Measurements from ENCODE around the gene TOE1.
"Not testable (repeated sequence)": the region's sequence is repeated elsewhere in the genome, so short reads cannot be mapped to it uniquely, and the experiment has no call there.

Gene TOE1

DNA sequence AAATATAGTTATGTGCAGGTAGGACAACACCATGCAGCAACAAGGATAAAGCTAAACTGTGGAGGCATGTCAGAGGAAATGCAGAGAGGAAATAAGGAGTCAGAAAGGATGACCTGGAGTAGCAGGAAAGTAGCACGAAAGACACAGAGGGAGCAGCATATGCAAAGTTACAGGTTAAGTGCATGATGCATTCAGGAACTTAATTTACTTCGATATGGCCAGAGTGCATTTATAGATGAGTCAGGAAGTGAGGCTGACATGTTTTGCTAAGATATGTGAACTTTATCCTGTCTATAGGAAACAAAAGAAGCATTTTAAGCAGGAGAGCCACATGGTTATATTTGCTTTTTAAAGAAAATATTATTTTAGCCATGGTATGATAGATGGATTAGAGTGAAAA lies 15.7 kb downstream of the TOE1 start:
- no peak for DNase-seq (ENCODE audit: low spot score)

DNA sequence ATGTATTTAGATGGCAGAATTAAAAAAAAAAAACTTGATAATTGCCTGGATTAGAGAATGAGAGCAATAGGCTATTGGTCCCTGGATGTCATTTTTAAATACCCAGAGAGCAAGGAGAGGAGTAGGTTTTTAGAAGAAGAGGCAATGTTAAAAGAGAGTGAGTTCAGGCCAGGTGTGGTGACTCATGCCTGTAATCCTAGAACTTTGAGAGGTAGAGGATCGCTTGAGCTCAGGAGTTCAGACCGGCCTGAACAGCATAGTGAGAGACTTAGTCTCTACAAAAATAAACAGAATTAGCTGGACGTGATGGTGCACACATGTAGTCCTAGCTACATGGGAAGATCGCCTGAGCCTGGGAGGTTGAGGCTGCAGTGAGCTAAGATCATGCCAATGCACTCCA lies 16.2 kb downstream of the TOE1 start:
- no peak for DNase-seq (ENCODE audit: low spot score)

DNA sequence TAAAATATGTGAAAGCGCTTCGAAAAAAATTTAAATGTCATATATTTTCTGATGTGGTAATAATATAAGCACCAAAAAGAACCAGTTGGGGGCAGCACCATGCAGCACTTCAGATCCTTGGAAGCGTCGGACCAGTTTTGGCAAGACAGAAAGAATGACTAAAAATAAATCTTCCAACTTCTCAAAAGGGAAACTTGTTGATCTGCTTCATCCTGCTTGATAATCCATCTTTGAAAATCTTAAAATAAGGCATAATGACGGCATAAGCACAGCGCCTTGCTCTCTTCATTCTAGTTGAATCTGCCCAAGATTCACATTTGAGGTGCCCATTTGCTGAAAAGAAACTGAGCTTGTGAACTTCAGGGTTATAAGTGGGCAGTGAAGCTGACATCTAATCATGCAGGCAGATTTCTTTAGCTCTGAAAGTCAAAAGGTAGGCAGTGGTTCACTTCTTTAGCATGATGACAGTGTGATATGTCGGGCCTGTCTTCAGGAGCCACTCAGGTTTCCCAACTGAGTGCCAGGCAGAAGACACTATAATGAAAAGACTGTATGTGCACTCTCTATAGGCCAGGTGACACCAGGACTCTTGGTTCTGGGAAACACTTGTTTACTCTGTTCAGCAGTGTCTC lies 20.0 kb downstream of the TOE1 start:
- DNase-seq (ENCODE audit: low spot score) = no peak

DNA sequence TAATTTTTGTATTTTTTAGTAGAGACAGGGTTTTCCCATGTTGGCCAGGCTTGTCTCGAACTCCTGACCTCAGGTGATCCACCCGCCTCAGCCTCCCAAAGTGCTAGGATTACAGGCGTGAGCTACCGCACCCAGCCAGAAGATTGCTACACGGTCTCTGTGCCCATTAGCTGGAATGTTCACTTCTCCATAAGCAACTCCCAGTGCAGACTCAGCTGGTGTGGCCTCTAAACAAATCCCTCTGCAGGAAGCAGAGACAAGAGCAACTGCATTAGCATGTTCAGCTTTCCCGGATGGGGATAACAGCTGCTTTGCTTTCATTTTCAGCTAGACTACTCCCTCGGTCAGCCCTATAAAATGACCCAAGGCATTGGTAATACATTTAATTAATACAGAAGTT lies 21.0 kb downstream of the TOE1 start:
- DNase-seq (ENCODE audit: low spot score) = peak; percentile 64

DNA sequence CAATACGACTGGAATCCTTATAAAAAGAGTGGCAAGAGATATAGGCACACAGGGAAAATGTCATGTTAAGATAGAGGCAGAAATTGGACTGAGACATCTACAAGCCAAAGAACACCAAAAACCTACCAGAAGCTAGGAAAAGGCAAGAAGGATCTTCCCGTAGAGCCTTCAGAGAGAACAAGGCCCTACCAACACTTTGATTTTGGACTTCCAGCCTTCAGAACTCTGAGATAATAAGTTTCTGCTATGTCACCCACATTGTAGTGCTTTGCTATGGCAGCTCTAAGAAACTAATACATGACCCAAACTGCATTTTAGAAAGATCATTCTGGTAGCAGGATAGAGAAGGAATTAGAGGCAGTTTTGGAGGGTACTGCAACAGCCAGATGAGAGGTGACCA lies 24.3 kb downstream of the TOE1 start:
- DNase-seq (ENCODE audit: low spot score) = no peak

DNA sequence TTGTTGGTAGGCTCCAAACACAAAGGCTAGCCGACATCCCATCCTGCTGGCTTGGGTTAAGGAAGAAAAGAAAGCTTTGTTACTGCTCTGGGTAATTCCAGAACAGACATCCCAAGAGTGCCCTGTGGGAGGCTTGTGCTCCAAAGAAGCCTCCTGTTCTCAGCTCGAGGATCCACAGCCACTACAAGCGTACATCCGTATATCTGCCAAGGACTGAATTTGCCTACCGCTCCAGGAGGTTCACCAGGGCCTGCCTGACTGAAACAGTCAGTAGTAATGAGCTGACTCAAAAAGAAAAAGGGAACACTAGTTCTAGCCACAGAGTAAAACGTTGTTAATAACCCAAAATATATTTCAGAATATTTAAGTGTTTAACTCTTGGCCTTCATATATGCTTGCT lies 25.1 kb downstream of the TOE1 start:
- DNase-seq (ENCODE audit: low spot score) = no peak

DNA sequence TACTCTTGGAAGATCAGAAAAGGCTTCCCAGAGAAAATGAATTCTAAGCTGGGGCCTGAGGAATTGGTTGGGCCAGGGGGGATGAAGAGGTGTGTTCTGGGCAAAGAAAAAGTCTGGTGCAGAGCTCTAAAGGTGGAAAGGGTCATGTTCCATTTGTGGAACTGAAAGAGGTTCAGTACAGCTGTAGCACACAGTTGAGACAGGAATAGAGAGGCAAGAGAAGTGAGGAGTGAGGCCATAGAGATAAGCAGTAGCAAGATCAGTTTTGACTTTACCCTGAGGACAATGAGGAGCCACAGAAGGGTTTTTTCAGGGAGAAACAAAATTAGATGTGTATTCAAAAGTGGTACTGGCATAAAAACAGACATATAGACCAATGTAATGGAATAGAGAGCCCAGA lies 30.6 kb downstream of the TOE1 start:
- no peak for DNase-seq (ENCODE audit: low spot score)

DNA sequence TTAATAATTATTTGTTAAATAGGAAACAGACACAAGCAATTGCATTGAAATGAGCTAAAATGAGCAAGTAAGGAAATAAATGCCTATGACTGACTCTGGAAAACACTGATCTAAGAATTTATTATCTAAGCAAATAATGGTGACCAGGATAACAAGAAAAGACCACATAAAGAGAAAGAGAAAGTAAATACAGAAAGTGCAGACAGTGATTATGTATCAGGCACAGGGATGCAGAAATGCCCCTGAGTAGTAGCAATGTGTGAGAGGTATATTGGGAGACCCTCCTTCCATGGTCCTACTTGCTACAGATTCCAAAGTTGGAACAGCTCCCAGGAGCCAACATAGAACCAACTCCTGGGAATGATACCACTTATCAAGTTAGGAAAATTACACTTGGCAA lies 33.6 kb downstream of the TOE1 start:
- no peak for DNase-seq (ENCODE audit: low spot score)

DNA sequence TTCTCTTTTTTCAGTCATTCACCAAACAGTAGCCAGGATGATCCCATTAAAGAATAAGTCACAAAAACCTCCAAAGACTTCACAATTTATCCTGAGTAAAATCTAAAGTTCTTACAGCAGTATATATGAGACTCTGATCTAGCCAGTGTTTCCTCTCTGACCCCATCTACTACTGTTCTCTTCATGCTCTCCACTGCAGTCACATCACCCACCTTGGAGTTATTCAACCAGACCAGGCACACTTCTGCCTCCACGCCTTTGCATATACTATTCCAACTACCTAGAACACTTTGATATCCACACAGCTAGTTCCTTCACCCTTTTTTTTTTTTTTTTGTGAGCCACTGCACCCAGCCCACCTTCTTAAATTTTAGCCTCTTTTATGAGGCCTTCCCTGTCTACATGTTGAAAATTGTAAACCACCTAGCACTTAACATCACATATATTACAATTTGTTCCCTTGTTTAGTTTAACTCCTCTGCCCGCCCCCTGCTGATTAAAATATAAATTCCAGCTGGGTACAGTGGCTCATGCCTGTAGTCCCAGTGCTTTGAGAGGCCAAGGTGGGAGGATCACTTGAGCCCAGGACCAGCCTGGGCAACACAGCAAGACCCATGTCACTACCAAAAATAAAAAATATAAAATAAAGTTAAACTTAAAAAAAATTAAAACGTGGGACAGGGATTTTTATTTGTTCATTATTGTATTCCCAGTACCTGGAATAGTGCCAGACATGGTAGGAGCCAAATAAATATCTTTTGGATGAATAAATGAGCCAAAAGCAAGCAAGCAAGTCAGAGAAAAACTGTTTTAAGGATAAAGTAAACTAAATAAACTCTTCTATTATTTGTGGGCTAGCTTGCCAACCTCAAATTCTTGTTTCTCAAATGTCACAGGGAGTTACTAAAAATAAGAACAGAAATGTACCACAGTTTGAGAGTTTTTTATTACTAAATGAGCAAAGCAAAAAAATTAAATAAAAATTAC lies 35.4 kb downstream of the TOE1 start:
- peak; percentile 9 for DNase-seq (ENCODE audit: low spot score)

DNA sequence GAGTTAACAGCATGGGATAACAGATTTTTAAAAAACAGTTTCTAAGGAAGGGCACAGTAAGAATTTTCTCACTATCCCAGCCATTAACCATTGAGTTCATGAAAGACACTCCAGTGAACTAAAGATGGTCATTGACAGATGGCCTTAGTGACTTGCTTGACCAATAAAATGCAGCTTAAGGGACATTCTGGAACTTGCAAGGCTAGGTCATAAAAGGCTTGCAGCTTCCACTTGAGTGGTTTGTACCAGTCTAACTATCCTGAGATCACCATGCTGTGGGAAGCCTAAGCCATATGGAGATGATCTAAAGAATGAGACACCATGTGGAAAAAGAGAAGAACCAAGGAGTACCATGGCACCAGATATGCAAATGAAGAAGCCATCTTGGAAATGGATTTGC lies 38.2 kb downstream of the TOE1 start:
- no peak for DNase-seq (ENCODE audit: low spot score)

DNA sequence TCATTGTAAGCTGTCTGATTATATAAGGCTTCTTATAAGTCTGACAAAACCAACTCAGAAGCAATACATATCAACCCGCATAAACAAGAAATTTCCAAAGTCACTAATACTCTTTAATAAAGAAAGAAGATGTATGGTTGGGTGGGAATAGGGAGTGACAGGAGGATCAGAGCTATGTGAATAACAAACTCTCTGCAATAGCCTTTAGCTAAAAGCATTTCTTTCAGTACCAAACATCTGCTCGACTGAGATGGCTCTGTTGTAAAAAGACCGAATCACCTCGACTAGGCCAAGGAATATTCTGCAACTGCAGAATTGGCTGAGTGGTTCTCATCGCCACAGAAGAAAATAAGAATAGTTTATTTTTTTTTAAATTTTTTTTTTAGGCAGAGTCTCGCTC lies 39.6 kb downstream of the TOE1 start:
- DNase-seq (ENCODE audit: low spot score) = no peak

DNA sequence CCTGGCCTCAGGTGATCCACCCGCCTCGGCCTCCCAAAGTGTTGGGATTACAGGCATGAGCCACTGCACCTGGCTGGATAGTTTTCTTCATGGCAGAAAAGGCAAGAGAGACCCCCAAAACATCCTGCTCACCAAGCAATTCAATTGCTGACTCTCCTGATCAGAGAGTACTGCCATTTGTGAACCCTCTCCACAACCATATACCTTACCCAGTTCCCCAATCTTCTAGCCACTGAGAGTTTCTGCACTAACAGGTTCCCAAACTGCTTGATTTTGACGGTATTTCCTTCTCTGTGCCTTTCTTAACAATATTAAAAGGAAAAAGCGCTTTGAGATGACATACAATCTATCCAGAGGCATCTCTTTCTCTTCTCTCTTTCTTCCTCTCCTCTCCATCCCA lies 40.2 kb downstream of the TOE1 start:
- DNase-seq (ENCODE audit: low spot score) = no peak

DNA sequence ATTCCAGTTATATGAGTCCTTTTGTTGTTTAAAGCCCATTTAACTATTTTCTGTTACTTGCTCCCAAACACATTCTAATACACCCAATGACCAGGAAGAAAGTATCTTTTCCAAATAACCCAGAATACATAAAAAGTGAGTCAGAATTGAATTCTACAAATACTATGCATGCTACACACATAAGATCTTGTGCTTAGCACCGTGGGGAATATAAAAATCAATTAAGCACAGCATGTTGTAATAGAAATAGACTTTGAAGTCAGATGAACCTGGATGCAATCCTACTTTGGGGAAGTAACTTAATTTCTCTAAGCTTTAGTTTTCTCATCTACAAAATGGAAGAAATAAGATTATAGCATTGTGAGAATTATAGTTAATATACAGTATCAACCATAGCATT lies 40.8 kb downstream of the TOE1 start:
- DNase-seq (ENCODE audit: low spot score) = no peak

DNA sequence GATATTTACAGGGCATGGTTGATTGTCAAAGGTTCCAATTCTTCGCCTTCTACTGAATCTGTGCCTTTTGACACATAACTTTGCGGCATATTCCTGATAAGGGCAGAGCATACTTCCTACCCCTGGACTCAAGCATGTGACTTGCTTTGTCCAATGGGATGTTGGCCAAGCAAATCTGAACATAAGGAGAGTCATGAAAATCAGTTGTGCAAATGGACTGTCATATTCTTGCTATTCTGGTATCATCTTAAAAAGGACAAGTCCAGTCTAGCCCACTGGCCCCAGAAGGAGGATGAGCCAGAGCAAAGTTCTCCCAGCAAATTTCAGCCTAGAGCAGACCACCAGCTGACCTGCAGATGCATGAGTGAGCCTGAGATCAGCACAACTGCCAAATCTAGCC lies 41.3 kb downstream of the TOE1 start:
- peak; percentile 12 for DNase-seq (ENCODE audit: low spot score)

DNA sequence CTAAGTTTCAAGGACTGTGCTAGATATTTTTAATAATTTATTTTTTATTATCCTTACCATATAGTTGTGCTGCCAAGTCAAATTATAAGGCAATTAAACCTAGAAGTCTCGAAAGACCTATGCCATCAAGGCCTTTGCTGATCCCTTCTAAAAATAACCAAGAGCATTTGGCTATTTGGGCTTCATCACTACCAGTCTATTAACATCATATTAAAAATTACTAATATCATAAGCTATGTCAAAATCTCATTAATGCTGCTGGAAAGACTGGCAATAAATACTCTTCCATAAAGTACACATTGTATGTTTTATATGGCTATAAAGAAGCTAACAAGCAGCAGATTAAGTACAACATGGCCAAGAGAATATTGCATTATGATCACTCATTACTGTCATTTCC lies 43.2 kb downstream of the TOE1 start:
- DNase-seq (ENCODE audit: low spot score) = no peak

DNA sequence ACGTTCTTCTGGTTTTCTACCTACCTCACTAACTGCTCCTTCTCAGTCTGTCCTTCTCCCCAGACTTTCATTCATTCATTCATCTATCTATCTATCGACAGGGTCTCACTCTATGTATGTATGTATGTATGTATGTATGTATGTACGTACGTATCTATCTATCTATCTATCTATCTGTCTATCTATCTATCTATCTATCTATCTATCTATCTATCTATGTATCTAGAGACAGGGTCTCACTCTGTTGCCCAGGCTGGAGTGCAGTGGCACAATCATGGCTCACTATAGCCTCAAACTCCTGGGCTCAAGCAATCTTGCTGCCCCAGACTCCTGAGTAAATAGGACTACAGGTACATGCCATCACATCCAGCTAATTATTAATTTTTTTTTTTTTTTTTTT lies 44.2 kb downstream of the TOE1 start:
- DNase-seq (ENCODE audit: low spot score) = not testable (repeated sequence)

DNA sequence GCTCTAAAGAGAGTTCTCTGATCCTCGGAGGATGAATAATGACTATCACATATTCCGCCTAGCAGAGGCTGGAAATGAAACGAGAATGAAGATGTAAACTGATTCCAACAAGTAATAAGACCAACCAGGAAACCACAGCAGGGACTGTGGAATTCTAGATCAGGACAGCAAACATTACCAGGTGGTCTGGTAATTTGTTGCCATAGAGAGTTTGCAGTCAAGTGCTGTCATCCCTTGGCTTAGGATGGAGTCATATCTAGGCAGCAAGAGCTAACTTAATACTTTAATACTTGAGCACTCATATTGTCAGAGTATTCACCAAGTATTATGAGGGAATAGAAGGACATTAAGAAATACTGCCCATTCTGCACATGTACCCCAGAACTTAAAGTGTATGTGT lies 45.3 kb downstream of the TOE1 start:
- DNase-seq (ENCODE audit: low spot score) = no peak

DNA sequence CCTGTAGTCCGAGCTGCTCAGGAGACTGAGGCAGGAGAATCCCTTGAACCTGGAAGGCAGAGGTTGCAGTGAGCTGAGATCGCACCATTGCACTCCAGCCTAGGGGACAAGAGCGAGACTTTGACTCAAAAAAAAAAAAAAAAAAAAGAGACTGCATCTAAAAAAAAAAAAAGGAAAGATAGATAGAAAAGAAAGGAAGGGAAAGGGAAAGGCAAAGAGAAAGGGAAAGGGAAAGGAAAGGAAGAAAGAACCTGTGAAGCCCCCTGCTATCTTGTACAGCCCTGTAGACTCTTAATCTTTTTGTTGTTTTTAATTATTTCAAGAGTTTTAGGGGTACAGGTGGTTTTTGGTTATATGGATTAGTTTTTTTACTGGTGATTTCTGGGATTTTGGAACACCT lies 46.2 kb downstream of the TOE1 start:
- DNase-seq (ENCODE audit: low spot score) = no peak

All from hepatic stellate cell (primary cell).